GM19025 (cell line): Measurements from ENCODE around the gene SPP1.
"Not testable (repeated sequence)": the region's sequence is repeated elsewhere in the genome, so short reads cannot be mapped to it uniquely, and the experiment has no call there.

Source experiments
- ATAC-seq: cut with Tn5 transposase; IDR thresholded peaks from one replicate; pipeline ENCODE4 v1.9.1; 2021; ENCODE audit warnings: mild to moderate bottlenecking, low read depth, moderate library complexity; ENCODE audit not compliant: unreplicated experiment

SPP1 gene

GRCh38 chr4:87985097-87985886 lies 9.8 kb downstream of the SPP1 start:
- peak; percentile 81 for ATAC-seq

DNA sequence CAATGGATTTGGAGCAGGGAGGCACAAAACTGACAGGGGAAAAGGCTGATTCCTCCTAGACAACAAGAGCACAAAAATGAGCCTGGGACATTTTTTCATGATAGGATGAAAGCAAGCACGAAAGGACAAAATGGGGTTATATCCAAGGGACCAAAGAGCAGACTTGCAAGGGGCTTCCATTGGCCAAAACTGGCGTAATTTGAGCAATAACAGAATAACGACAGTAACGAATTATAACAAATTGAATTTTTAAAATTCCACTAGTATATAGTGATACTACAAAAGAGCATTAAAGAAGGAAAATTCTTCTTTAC lies 10.3 kb downstream of the SPP1 start:
- ATAC-seq: no peak

DNA sequence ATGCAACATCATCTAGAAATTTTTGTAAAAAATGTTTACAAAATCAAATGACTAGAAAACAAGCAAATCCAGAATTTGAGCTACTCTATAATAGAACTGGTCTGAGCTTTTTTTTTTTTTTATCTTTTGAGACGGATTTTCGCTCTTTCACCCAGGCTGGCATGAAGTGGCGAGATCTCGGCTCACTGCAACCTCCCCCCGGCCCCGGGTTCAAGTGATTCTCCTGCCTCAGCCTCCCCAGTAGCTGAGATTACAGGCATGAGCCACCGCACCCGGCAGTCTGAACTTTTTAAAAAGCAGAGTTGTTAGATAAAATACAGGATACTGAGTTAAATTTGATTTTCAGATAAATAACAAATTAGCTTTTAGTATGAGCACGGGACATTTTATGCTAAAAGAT lies 11.0 kb downstream of the SPP1 start:
- ATAC-seq: no peak

- no peak for ATAC-seq
Measured at GRCh38 chr4:87989765-87990164, 14.3 kb downstream of the SPP1 start.

DNA sequence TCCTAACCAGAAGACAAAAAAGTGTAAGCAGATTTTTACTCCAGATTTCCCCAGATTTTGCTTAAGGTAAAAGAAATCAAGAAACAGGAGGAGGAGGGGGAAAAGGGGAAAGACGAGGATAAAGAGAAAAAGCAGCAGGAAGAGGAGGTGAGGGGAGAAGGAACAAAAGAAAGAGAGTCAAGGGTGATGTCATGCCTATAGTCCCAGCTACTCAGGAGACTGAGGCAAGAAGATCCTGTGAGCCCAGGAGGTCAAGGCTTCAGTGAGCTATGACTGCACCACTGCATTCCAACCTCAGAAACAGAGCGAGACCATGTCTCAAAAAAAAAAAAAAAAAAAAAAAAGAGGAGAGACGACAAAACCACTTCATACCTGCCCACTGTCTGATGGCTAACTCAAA lies 19.9 kb downstream of the SPP1 start:
- no peak for ATAC-seq

- not testable (repeated sequence) for ATAC-seq
Measured at GRCh38 chr4:87999191-87999691, 23.7 kb downstream of the SPP1 start.

DNA sequence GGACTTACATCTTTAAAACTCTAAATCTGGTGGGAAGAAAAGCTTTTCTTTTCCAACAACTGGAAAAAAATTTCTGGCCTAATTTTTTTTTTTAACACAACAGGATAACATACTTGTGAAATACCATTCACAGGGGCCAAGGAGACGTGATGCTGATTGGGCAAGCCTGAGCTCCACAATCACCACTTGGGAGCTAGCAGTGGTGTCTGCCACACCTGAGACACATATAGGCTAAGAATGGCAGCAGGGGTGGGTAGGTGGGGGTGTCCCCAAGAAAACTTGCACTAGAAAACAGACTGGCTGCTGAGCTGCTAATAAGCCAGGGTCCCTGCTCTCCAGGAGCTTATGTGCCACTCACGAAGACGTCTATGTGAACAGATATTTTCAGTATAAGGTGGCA lies 26.4 kb downstream of the SPP1 start:
- ATAC-seq: no peak

DNA sequence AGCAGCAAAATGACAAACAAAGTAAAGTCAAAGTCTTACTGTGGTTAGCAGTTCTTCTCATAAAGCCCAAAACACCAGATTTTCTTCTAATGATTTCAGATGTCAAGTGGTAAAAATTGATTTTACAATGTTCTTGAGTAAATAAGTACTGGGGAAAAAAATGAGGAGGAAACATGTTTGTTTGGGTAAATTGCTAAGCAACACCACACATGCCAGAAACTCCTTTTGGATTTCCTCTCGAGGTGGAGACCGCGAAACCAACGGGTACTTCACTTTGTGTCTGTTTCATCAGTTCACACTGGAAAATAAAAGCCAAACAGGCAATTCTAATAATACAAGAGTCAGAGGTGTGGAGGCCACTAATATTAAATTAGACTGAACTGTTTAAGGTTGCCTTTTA lies 27.3 kb downstream of the SPP1 start:
- no peak for ATAC-seq

DNA sequence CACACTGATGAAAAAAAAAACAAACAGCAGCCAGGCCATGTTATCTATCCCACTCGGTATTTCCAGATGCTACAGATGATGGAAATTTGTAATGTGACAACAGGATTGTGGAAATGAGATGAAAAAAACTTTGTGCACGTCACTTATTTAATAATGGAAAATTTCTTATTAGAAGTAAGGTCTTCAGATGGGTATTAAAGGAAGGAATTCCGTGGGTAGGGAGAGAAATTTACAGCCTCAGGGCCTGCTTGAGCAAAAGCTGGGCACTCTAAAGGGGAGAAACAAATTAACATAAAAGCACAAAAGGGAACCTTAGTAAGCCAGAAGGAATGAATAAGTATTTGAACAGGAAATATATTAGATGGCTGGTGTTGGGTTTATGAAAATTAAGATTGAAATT lies 27.7 kb downstream of the SPP1 start:
- no peak for ATAC-seq

GRCh38 chr4:88005076-88005475 lies 29.6 kb downstream of the SPP1 start:
- ATAC-seq: no peak

DNA sequence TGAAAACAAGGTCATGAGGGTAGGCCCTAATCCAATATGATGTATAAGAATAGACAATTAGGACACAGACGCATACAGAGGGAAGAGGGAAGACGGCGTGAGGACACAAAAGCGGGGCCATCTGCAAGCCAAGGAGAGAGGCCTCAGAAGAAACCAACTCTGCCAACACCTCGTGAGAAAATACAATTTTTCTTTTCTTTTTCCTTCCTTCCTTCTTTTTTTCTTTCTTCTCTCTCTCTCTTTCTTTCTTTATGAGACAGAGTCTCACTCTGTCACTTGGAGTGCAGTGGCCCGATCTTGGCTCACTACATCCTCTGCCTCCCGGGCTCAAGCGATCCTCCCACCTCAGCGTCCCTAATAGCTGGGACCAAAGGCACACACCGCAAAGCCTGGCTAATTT lies 30.4 kb downstream of the SPP1 start:
- no peak for ATAC-seq

GRCh38 chr4:88006956-88007303 lies 31.4 kb downstream of the SPP1 start:
- ATAC-seq: no peak

DNA sequence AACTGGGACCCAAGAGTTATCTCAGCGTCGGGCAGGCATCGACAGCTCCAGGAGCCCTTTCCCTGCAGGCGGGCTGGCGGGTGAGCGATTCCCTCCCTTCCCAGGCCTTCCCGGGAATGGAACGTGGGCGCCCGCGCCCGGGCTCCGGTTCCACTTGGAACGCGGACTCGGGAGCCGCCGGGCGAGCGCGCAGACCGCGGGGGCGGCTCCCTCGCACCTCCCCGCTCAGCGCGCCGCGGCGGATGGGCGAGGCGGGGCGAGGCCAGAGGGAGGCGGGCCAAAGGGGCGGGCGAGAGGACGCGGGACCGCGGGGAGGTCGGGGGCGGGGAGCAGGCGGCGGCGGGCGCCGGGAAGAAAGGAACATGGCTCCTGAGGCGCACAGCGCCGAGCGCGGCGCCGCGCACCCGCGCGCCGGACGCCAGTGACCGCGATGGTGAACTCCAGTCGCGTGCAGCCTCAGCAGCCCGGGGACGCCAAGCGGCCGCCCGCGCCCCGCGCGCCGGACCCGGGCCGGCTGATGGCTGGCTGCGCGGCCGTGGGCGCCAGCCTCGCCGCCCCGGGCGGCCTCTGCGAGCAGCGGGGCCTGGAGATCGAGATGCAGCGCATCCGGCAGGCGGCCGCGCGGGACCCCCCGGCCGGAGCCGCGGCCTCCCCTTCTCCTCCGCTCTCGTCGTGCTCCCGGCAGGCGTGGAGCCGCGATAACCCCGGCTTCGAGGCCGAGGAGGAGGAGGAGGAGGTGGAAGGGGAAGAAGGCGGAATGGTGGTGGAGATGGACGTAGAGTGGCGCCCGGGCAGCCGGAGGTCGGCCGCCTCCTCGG lies 32.0 kb downstream of the SPP1 start, which contains the start of gene PKD2:
Gene PKD2, plus strand, starts transcription at position 332 of the 818 bp plus-strand sequence. Its CDS starts 99 bp downstream, at position 431.
- ATAC-seq: peak; percentile 88

GRCh38 chr4:88008122-88008742 lies 32.7 kb downstream of the SPP1 start:
- peak; percentile 36 for ATAC-seq

- ATAC-seq: no peak
Measured at GRCh38 chr4:88008743-88009171, 33.2 kb downstream of the SPP1 start.

GRCh38 chr4:88009871-88010270 lies 34.4 kb downstream of the SPP1 start:
- ATAC-seq: no peak

DNA sequence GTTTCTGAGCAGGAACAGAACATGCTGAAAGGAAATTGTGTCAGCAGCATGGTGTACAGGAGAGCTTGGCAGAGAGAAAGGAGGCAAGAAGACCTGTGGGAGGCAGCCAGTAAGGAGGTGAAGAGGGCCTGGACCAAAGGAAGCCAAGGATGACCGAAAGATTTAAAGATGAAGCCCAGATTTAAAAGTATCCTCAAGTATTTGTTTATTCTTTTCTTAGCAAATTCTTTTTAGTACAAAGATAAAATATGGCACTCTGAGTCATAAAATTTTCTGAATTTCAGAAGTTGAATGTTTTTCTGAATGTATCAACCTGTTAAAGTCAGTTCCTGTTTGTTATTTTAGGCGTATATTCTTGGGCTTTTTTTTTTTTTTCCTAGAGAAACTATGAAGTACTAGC lies 35.5 kb downstream of the SPP1 start:
- no peak for ATAC-seq

GRCh38 chr4:88012647-88013046 lies 37.1 kb downstream of the SPP1 start:
- no peak for ATAC-seq

DNA sequence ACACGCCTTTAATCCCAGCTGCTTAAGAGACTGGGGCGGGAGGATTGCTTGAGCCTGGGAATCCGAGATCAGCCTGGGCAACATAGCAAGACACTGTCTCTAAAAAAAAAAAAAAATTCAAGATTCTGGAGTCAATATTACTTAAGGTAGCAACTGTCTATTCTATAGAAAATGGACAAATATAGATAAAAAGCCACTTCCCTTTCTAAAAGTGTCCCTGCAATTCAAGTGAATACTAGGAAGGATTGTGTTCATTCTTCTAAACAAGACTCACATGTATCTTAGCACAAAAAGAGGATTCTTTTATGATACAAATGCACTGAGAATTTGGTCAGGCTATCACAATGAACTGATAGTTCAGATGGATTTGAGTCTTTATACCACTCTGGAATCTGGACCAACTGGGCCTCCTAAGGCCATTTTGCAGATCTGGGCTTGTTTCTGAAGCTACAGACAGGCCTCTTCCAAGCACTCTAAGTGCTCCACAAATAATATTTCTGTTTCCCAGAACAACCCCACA lies 38.9 kb downstream of the SPP1 start:
- ATAC-seq: no peak

GRCh38 chr4:88015659-88016295 lies 40.3 kb downstream of the SPP1 start:
- ATAC-seq: no peak
